ENCODE data around the gene NOD1. TPM values are rescaled to one million over a fixed set of nuclear protein-coding genes. Genes with fewer than 3 reads are reported as not detected.

Gene NOD1
- polyA plus RNA-seq, 2 of the 4 experiments (the other 2 are of a cell fraction), result 4.8 to 6.5 TPM

DNA sequence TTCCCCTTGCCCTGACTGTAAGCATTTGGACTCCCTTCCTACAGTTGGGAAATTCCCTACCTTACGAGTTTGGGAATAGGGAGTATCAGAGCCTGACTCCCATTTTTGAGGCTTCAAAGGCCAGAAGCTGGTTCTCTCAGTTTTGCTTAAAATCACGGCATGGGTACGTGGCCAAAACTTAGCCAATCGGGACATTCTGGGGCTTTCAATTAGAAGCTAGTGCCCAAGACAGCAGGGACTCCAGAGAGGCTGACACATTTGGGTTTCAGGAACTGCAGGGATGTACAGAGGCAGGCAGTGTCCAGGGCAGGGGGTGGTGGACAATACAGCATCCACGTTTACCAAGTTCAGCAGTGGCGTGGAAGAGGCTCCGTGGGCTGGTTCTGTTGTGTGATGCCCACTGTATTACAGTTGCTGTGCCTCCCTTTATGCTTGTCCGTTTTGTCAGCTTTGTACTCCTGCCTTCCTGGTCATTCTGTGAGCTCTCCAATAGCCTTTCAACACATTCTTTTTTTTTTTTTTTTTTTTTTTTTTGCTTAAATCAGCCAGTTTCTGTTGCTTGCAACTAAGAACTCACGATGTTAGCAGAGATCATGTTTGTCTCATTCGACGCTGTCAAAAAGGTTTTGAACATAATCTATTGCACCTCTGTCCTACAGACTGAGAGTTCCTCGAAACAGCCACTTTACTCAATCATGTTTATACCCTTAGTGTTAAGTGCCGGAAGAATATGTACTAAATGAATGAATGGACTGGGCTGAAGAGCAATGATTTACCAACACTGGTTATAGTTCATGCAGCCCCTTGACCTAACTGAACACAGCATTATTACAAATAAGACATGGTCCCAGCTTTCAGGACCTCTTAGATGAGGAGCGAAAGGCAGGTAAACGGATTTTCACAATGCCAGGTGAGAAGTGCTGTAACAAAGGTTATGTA, 25.0 kb upstream of the NOD1 start:
- CTCF ChIA-PET, result interaction anchor here (0.6 to 1.2 kb wide), 2 partner anchors 25 to 285 kb away, joined by 3 read pairs; partner anchors contain the start of gene NOD1
- peak overlapping the region; percentile 82 to 89 for H3K27ac ChIP-seq
- ATAC-seq (no peak), DNase-seq (ENCODE audit: low read depth in 1 of 2, low spot score in 1 of 2) (no peak), FAIRE-seq (no peak)
- H3K9me3 ChIP-seq, result no peaks in the 10 kb centered on the region
- H3K4me1 ChIP-seq, result peaks cover 18% of the 10 kb centered on the region
- peak overlapping the region; percentile 82 for H3K4me3 ChIP-seq
- POLR2A ChIA-PET, result no interaction called here
- TF ChIP-seq RFX5 (IDR thresholded peaks at IDR 0.05) (no peak), JUN (IDR thresholded peaks at IDR 0.05) (no peak), NPAS2 (CRISPR knock-in tag; IDR thresholded peaks at IDR 0.05; ENCODE audit: borderline replicate concordance) (no peak), PHF8 (IDR thresholded peaks at IDR 0.05; ENCODE audit: borderline replicate concordance, low read depth) (no peak), CBX2 (IDR thresholded peaks at IDR 0.05; ENCODE audit: borderline replicate concordance, low read depth) (no peak), TFCP2L1 (CRISPR knock-in tag; IDR thresholded peaks at IDR 0.05) (no peak), POLR2A (IDR thresholded peaks at IDR 0.05; ENCODE audit: low read length) (no peak), CBX8 (IDR thresholded peaks at IDR 0.05) (no peak), MAX (IDR thresholded peaks at IDR 0.05) (no peak), KDM1A (IDR thresholded peaks at IDR 0.05; ENCODE audit: low read depth) (no peak), REST (IDR thresholded peaks at IDR 0.05) (no peak), FOSB (CRISPR knock-in tag; IDR thresholded peaks at IDR 0.05) (no peak)
- TF ChIP-seq, protein P1, sequence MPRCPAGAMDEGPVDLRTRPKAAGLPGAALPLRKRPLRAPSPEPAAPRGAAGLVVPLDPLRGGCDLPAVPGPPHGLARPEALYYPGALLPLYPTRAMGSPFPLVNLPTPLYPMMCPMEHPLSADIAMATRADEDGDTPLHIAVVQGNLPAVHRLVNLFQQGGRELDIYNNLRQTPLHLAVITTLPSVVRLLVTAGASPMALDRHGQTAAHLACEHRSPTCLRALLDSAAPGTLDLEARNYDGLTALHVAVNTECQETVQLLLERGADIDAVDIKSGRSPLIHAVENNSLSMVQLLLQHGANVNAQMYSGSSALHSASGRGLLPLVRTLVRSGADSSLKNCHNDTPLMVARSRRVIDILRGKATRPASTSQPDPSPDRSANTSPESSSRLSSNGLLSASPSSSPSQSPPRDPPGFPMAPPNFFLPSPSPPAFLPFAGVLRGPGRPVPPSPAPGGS (IDR thresholded peaks at IDR 0.05), result no peak
- WGBS (ENCODE audit: missing lambda C conversion rate), result 51% methylated on average over 15 of the region's 15 CpGs
- H3K4me2 ChIP-seq, result peak overlapping the region; percentile 94

GRCh38 chr7:30502470-30503251, 24.1 kb upstream of the NOD1 start:
- Histone ChIP-seq H3K4me1 (peaks cover 18% of the 10 kb centered on the region), H3K9me3 (no peaks in the 10 kb centered on the region), H3K4me3 (no peak overlapping the region), H3K27ac (no peak overlapping the region), H3K4me2 (peak overlapping the region; percentile 94)
- ChIA-PET POLR2A (no interaction called here), CTCF (no interaction called here)
- TF ChIP-seq, protein P2, sequence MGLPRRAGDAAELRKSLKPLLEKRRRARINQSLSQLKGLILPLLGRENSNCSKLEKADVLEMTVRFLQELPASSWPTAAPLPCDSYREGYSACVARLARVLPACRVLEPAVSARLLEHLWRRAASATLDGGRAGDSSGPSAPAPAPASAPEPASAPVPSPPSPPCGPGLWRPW (IDR thresholded peaks at IDR 0.05), result no peak
- TF ChIP-seq RAD21 (conservative IDR thresholded peaks at IDR 0.05 in 1 of 2, IDR thresholded peaks at IDR 0.05 in 1 of 2), result no peak
- TF ChIP-seq REST (IDR thresholded peaks at IDR 0.05), result no peak
- TF ChIP-seq POLR2AphosphoS2 (conservative IDR thresholded peaks at IDR 0.05; ENCODE audit: low read length), result no peak
- no peak for TF ChIP-seq MYC (IDR thresholded peaks at IDR 0.05; ENCODE audit: borderline replicate concordance, low read length)
- TF ChIP-seq KDM5A (IDR thresholded peaks at IDR 0.05), result no peak
- no peak for TF ChIP-seq FOSB (CRISPR knock-in tag; IDR thresholded peaks at IDR 0.05)
- TF ChIP-seq JUN (IDR thresholded peaks at IDR 0.05), result no peak
- FAIRE-seq (no peak), ATAC-seq (no peak), DNase-seq (ENCODE audit: low read depth in 1 of 2, low spot score in 1 of 2) (no peak)
- over 99% methylated on average over 2 of the region's 2 CpGs for WGBS (ENCODE audit: missing lambda C conversion rate)

Data from A549 (cell line).